ENCODE results near the gene GIMAP2. TPM values are rescaled to one million over a fixed set of nuclear protein-coding genes. Genes with fewer than 3 reads are reported as not detected.

The GIMAP2 gene
- total and polyA plus RNA-seq, 2 of the 4 experiments (the other 2 are of a cell fraction) = under 0.01 TPM; not detected in 1

- Histone ChIP-seq H2BK5ac (ENCODE audit: low read depth, low read length, poor library complexity, severe bottlenecking) (no peak overlapping the region), H2BK120ac (ENCODE audit: low read depth, low read length) (no peak overlapping the region), H3K4me3 (ENCODE audit: insufficient read depth, low read depth, low read length) (no peak overlapping the region), H2AK9ac (replicated peaks; ENCODE audit: low read depth, low read length, poor library complexity) (no peak overlapping the region), H3K9me1 (ENCODE audit: insufficient read depth, low read length) (no peaks in the 10 kb centered on the region), H4K91ac (ENCODE audit: insufficient read depth, low read depth, low read length) (no peak overlapping the region), H3K23ac (ENCODE audit: low read depth, low read length) (no peak overlapping the region), H4K20me1 (ENCODE audit: insufficient read depth, low read length) (no peaks in the 10 kb centered on the region), H3K4me1 (ENCODE audit: control insufficient read depth, insufficient read depth, low read length) (no peaks in the 10 kb centered on the region), H3K4me2 (ENCODE audit: low read depth, low read length) (no peak overlapping the region), H2AFZ (replicated peaks; ENCODE audit: low read length, poor library complexity) (no peak overlapping the region), H2BK15ac (ENCODE audit: low read depth, low read length) (no peak overlapping the region), H3K56ac (ENCODE audit: extremely low read depth, insufficient read depth, low read length) (no peak overlapping the region), H3K14ac (replicated peaks; ENCODE audit: low read depth, low read length) (no peak overlapping the region), H3K18ac (ENCODE audit: low read depth, low read length) (no peak overlapping the region), H3K9me3 (ENCODE audit: control insufficient read depth, insufficient read depth, low read length) (0 out of 2 replicates have a peak, but pooled peaks cover 1% of the 10 kb centered on the region), H2BK20ac (ENCODE audit: low read depth, low read length) (no peak overlapping the region), H3K4ac (ENCODE audit: low read depth, low read length) (no peak overlapping the region), H3K79me1 (ENCODE audit: low read depth in 1 of 2, low read length in 2 of 2) (no peaks in the 10 kb centered on the region), H4K8ac (ENCODE audit: low read depth in 2 of 2, low read length in 2 of 2) (no peak overlapping the region), H2AK5ac (ENCODE audit: low read depth, low read length) (no peak overlapping the region), H3K27me3 (ENCODE audit: control insufficient read depth, insufficient read depth, low read length) (no peaks in the 10 kb centered on the region), H4K5ac (ENCODE audit: low read depth, low read length) (no peak overlapping the region), H3K36me3 (ENCODE audit: control insufficient read depth, insufficient read depth, low read length) (no peaks in the 10 kb centered on the region), H3K27ac (ENCODE audit: insufficient read depth, low read length) (no peak overlapping the region), H3K9ac (ENCODE audit: low read depth, low read length) (no peak overlapping the region)
- no peak for ATAC-seq (ENCODE audit: low read depth)
- POLR2A ChIA-PET (ENCODE audit: unreplicated experiment) = no interaction called here
- CTCF ChIA-PET = no interaction called here
- intact Hi-C loops (cut with micrococcal nuclease) (no loop called here), dilution Hi-C loops (cut with HindIII; ENCODE audit: low sequenced_read_pairs, unreplicated experiment) (no loop called here), in situ Hi-C loops (cut with MboI; ENCODE audit: low sequenced_read_pairs) (no loop called here)
- no peak for DNase-seq
- BruUV-seq (replicated peaks) = no TSS peak
- TF ChIP-seq CTCF (conservative IDR thresholded peaks at IDR 0.05; ENCODE audit: low read depth, low read length) (no peak), CEBPB (IDR thresholded peaks at IDR 0.05; ENCODE audit: low read depth, low read length) (no peak), MXI1 (IDR thresholded peaks at IDR 0.05; ENCODE audit: borderline replicate concordance, low read depth, low read length) (no peak), SMC3 (IDR thresholded peaks at IDR 0.05; ENCODE audit: low read depth, low read length) (no peak), BHLHE40 (IDR thresholded peaks at IDR 0.05; ENCODE audit: low read depth, low read length) (no peak), USF2 (IDR thresholded peaks at IDR 0.05; ENCODE audit: low read depth, low read length) (no peak), MAZ (IDR thresholded peaks at IDR 0.05; ENCODE audit: borderline replicate concordance, low read depth, low read length) (no peak), POLR2A (IDR thresholded peaks at IDR 0.05; ENCODE audit: low read depth, low read length) (no peak), FOS (IDR thresholded peaks at IDR 0.05; ENCODE audit: low read depth, low read length) (no peak), RCOR1 (IDR thresholded peaks at IDR 0.05; ENCODE audit: insufficient replicate concordance, low read length) (no peak), NFE2L2 (IDR thresholded peaks at IDR 0.05; ENCODE audit: low read depth, low read length) (no peak), RFX5 (IDR thresholded peaks at IDR 0.05; ENCODE audit: low read depth, low read length) (no peak), ELK1 (IDR thresholded peaks at IDR 0.05; ENCODE audit: borderline replicate concordance, low read depth, low read length) (no peak), CHD1 (IDR thresholded peaks at IDR 0.05; ENCODE audit: low read depth, low read length) (no peak), RAD21 (IDR thresholded peaks at IDR 0.05; ENCODE audit: low read length) (no peak), MAFK (IDR thresholded peaks at IDR 0.05; ENCODE audit: low read depth, low read length) (no peak)
- WGBS, 2 experiments (ENCODE audit: extremely low coverage in 2 of 2, insufficient read length in 1 of 2) = no CpG with 5 or more reads among the region's 3 CpGs
Measured at GRCh38 chr7:150648353-150649079, 37.0 kb upstream of the GIMAP2 start.
